Glutamatergic neuron (in vitro differentiated cells): ENCODE data around the gene C1QL1. TPM values are rescaled to one million over a fixed set of nuclear protein-coding genes. Genes with fewer than 3 reads are reported as not detected.
A peak's percentile ranks its signal among the peaks of the same experiment; 100 is the strongest.
"Not testable (repeated sequence)": the region's sequence is repeated elsewhere in the genome, so short reads cannot be mapped to it uniquely, and the experiment has no call there.

ENCODE experiments used
- DNase-seq: peaks from one replicate; pipeline ENCODE4 v3.0.0; 2022
- H3K27ac Mint-ChIP-seq: one replicate; pipeline ENCODE4 v1.8.0; 2020; ENCODE audit warnings: mild to moderate bottlenecking, mixed read lengths, inconsistent platforms; ENCODE audit not compliant: unreplicated experiment
- H3K27me3 Mint-ChIP-seq: one replicate; pipeline ENCODE4 v1.8.0; 2020; ENCODE audit warnings: mild to moderate bottlenecking, moderate library complexity, mixed read lengths, inconsistent platforms; ENCODE audit not compliant: unreplicated experiment
- H3K36me3 Mint-ChIP-seq: one replicate; pipeline ENCODE4 v1.8.0; 2020; ENCODE audit warnings: mild to moderate bottlenecking, mixed read lengths, inconsistent platforms; ENCODE audit not compliant: unreplicated experiment
- H3K4me1 Mint-ChIP-seq: one replicate; pipeline ENCODE4 v1.8.0; 2020; ENCODE audit warnings: mild to moderate bottlenecking, low read depth, mixed read lengths, inconsistent platforms; ENCODE audit not compliant: unreplicated experiment
- H3K4me3 Mint-ChIP-seq: one replicate; pipeline ENCODE4 v1.8.0; 2020; ENCODE audit warnings: mild to moderate bottlenecking, mixed read lengths, inconsistent platforms; ENCODE audit not compliant: unreplicated experiment
- H3K9me3 Mint-ChIP-seq: one replicate; pipeline ENCODE4 v1.8.0; 2020; ENCODE audit warnings: mild to moderate bottlenecking, moderate library complexity, mixed read lengths, inconsistent platforms; ENCODE audit not compliant: unreplicated experiment
- total RNA-seq: library from RNA; stranded (reverse); fragmentation: NEBNext Ultra II Directional; extraction: Animal tissue kit (Norgen Biotek cat#: 25700); gene quantifications from one replicate; pipeline ENCODE4 v1.2.1, GENCODE V29; 2021; ENCODE audit not compliant: unreplicated experiment
- TF ChIP-seq, protein P1 (sequence below): fragments of 200-600 bp; sonication (generic); IDR thresholded peaks from one replicate; pipeline ENCODE4 v1.5.0; 2021; ENCODE audit not compliant: partially characterized antibody, unreplicated experiment

C1QL1 gene
- total RNA-seq, 1 donor from 2014 or later = 14.6 TPM

DNA sequence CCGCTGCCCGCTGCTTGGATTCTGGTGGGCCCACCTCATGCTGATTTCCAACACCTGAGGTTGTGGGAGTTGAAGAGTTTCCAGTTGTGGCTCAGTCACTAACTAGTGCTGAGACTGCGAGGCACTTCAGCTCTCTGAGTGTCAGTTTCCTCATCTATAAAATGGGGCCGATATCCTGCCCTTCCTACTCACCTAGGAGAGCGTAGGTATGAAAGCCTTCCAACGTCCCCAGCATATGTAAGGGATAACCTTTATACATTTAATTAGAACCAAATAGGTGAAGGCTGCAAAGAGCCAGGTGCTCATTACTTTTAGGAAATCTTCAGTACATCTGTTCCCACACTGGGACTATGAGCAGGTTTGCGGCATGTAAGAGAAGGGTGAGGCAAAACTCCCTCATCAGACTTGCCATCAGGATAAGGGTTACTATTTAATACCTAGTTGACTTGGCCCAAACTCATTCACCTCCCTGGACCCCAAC lies 19.7 kb downstream of the C1QL1 start:
- no peaks in the 10 kb centered on the region for H3K36me3 Mint-ChIP-seq
- H3K9me3 Mint-ChIP-seq = no peaks in the 10 kb centered on the region
- H3K4me3 Mint-ChIP-seq = peak overlapping the region; percentile 95
- no peaks in the 10 kb centered on the region for H3K27me3 Mint-ChIP-seq
- TF ChIP-seq, protein P1, sequence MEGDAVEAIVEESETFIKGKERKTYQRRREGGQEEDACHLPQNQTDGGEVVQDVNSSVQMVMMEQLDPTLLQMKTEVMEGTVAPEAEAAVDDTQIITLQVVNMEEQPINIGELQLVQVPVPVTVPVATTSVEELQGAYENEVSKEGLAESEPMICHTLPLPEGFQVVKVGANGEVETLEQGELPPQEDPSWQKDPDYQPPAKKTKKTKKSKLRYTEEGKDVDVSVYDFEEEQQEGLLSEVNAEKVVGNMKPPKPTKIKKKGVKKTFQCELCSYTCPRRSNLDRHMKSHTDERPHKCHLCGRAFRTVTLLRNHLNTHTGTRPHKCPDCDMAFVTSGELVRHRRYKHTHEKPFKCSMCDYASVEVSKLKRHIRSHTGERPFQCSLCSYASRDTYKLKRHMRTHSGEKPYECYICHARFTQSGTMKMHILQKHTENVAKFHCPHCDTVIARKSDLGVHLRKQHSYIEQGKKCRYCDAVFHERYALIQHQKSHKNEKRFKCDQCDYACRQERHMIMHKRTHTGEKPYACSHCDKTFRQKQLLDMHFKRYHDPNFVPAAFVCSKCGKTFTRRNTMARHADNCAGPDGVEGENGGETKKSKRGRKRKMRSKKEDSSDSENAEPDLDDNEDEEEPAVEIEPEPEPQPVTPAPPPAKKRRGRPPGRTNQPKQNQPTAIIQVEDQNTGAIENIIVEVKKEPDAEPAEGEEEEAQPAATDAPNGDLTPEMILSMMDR = no peak
- no peaks in the 10 kb centered on the region for H3K4me1 Mint-ChIP-seq
- DNase-seq = no peak
- H3K27ac Mint-ChIP-seq = peak overlapping the region; percentile 28

- no peaks in the 10 kb centered on the region for H3K36me3 Mint-ChIP-seq
- H3K27me3 Mint-ChIP-seq = no peaks in the 10 kb centered on the region
- peak; percentile 89 for DNase-seq
- peak within 1 kb of the TSS; percentile 95 for H3K4me3 Mint-ChIP-seq
- peak within 1 kb of the TSS; percentile 28 for H3K27ac Mint-ChIP-seq
- H3K9me3 Mint-ChIP-seq = no peaks in the 10 kb centered on the region
- TF ChIP-seq, protein P1 = no peak
- H3K4me1 Mint-ChIP-seq = no peaks in the 10 kb centered on the region
Measured at GRCh38 chr17:44947461-44948314, 20.4 kb downstream of the C1QL1 start, which contains the start of gene KIF18B. TSS of gene KIF18B (minus strand) at chr17:44947773. CDS start at chr17:44936344, 11,429 bp downstream.

DNA sequence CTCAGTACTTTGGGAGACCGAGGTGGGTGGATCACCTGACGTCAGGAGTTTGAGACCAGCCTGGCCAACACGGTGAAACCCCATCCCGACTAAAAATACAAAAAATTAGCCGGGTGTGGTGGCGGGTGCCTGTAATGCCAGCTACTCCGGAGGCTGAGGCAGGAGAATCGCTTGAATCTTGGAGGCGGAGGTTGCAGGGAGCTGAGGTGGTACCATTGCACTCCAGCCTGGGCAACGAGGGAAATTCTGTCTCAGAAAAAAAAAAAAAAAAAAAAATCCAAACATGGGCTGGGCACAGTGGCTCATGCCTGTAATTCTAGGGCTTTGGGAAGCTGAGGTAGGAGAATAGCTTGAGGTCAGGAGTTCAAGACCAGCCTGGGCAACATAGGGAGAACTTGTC lies 22.5 kb downstream of the C1QL1 start:
- H3K27ac Mint-ChIP-seq, H3K27me3 Mint-ChIP-seq, H3K36me3 Mint-ChIP-seq, H3K9me3 Mint-ChIP-seq, DNase-seq, H3K4me3 Mint-ChIP-seq, H3K4me1 Mint-ChIP-seq: not testable (repeated sequence)

- no peaks in the 10 kb centered on the region for H3K27me3 Mint-ChIP-seq
- H3K9me3 Mint-ChIP-seq = no peaks in the 10 kb centered on the region
- no peak for DNase-seq
- H3K4me3 Mint-ChIP-seq = no peak overlapping the region
- H3K27ac Mint-ChIP-seq = no peak overlapping the region
- TF ChIP-seq, protein P1 = no peak
- no peaks in the 10 kb centered on the region for H3K4me1 Mint-ChIP-seq
- H3K36me3 Mint-ChIP-seq = no peaks in the 10 kb centered on the region
Measured at GRCh38 chr17:44942456-44942855, 25.6 kb downstream of the C1QL1 start.

DNA sequence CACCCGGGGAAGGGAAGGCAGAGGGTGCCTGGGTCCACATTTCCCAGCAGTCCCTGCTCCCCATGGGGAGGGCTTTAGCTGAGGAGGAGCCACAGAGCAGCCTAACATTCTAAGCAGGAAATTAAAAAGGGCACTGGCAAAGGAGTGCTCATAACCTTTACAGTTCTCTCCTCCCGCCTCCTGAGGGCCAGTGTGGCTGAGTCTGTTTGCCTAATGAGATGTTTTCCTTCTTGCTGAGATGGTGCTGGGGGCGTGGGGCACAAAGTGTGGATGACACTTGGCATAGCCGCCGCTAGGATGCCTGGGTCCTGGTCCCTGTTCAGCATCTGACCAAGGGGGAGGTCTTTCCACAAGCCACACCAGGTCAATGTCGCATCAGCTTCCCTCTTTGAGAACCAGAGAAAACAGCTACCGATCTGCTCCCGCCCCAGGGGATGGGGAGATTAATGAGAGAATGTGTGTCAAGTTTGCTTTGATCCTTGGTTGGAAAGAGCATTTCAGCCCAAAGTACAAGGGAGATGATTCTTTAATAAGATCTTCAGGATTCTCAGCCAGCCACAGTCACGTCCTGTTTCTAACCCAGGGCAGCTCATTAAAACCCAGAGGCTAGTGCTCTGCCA lies 26.3 kb downstream of the C1QL1 start:
- H3K27me3 Mint-ChIP-seq = no peaks in the 10 kb centered on the region
- no peaks in the 10 kb centered on the region for H3K9me3 Mint-ChIP-seq
- TF ChIP-seq, protein P1 = no peak
- H3K27ac Mint-ChIP-seq = no peak overlapping the region
- H3K36me3 Mint-ChIP-seq = no peaks in the 10 kb centered on the region
- DNase-seq = no peak
- H3K4me3 Mint-ChIP-seq = no peak overlapping the region
- no peaks in the 10 kb centered on the region for H3K4me1 Mint-ChIP-seq
